NB4 (cell line): ENCODE results near the gene GRK2.

Experiments
- CTCF ChIP-seq: IDR thresholded peaks from one replicate; pipeline ENCODE4 v1.5.1; 2012; ENCODE audit warnings: low read depth, low read length
- POLR2A ChIP-seq: IDR thresholded peaks from 2 replicates; pipeline ENCODE4 v1.6.1; 2011; ENCODE audit warnings: mild to moderate bottlenecking; ENCODE audit not compliant: insufficient read length; ENCODE audit errors: extremely low read depth

DNA sequence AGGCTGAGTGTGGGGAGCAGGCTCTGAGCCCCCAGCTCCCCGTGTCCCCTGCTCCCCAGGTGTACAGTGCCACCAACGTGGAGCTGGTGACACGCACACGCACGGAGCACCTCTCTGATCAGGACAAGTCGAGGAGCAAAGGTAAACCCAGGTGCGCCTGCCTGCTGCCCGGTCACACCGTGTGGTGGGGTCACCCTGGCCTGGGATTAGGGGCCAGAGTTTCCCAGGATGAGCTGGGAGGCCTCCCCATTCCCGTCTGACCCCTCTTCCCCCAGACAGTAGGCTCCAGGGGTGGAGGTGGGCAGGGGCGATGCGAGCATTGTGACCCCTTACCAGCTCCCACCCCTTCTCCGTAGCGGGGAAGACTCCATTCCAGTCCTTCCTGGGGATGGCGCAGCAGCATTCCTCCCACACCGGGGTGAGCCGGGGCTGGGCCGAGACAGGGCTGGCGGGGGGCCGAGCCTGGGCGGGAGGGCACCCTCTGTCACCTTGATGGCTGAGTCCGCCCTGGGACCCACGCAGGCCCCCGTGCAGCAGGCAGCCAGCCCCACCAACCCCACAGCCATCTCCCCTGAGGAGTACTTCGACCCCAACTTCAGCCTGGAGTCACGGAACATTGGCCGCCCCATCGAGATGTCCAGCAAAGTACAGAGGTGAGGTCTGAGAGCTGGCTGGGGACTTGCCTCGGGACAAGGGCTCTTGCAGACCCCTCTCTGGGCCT lies 33.4 kb downstream of the GRK2 start:
- TF ChIP-seq CTCF (no peak), POLR2A (no peak)
